HG02885 (cell line): ENCODE results near the gene DIS3.
A peak's percentile ranks its signal among the peaks of the same experiment; 100 is the strongest.
"Not testable (repeated sequence)": the region's sequence is repeated elsewhere in the genome, so short reads cannot be mapped to it uniquely, and the experiment has no call there.

Experiments
- ATAC-seq: cut with Tn5 transposase; IDR thresholded peaks from one replicate; pipeline ENCODE4 v1.9.1; 2021; ENCODE audit warnings: mild to moderate bottlenecking; ENCODE audit not compliant: unreplicated experiment, poor library complexity

DIS3 gene, protein sequence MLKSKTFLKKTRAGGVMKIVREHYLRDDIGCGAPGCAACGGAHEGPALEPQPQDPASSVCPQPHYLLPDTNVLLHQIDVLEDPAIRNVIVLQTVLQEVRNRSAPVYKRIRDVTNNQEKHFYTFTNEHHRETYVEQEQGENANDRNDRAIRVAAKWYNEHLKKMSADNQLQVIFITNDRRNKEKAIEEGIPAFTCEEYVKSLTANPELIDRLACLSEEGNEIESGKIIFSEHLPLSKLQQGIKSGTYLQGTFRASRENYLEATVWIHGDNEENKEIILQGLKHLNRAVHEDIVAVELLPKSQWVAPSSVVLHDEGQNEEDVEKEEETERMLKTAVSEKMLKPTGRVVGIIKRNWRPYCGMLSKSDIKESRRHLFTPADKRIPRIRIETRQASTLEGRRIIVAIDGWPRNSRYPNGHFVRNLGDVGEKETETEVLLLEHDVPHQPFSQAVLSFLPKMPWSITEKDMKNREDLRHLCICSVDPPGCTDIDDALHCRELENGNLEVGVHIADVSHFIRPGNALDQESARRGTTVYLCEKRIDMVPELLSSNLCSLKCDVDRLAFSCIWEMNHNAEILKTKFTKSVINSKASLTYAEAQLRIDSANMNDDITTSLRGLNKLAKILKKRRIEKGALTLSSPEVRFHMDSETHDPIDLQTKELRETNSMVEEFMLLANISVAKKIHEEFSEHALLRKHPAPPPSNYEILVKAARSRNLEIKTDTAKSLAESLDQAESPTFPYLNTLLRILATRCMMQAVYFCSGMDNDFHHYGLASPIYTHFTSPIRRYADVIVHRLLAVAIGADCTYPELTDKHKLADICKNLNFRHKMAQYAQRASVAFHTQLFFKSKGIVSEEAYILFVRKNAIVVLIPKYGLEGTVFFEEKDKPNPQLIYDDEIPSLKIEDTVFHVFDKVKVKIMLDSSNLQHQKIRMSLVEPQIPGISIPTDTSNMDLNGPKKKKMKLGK

DNA sequence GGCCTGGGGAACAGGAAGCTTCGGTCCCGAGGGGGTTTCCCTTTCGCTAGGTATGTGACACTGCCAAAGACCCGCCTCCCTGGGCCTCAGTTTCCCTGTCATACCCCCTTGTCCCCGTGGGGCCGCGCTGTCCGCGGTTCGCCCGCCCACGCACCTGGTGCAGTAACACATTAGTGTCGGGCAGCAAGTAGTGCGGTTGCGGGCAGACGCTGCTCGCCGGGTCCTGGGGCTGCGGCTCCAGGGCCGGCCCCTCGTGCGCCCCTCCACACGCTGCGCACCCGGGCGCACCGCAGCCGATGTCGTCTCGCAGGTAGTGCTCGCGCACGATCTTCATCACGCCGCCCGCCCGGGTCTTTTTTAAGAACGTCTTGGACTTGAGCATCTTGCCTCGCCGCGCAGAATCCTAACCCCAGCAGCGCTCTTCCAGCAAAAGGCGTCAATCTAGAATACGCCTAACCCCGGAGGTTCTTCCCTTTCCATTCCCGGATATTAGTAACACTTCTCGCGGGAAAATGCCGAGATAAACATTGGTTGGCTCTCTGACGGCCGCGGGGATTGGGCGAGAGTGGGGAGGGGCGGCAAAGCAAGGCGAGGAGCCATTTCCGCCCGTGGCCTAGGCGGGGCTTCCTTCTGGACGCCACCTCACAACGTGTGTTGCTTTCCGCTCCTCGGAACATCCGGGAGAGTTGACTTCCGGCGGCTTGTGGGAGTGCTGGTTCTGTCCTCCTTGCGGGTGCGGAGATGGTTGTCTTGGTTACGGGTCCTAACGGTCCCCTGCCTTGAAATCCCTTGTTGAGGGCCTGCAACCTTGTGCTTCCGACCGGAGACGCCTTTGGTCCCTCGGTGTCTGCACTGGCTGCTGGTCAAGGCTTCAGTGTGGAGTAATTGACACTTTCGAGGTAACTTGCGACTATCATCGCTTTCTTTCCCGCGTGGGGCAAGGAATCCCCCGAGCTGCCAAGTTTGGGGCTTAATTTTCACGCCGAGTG is at the start of gene DIS3, which contains the start of gene PIBF1:
Gene DIS3, minus strand, starts transcription at position 450 of the 989 bp plus-strand sequence. Its CDS starts 68 bp downstream, at position 382.
Gene PIBF1, plus strand, starts transcription at position 683 of the 989 bp plus-strand sequence. CDS start 1,337 bp downstream, outside the sequence.
- ATAC-seq: peak; percentile 96

DNA sequence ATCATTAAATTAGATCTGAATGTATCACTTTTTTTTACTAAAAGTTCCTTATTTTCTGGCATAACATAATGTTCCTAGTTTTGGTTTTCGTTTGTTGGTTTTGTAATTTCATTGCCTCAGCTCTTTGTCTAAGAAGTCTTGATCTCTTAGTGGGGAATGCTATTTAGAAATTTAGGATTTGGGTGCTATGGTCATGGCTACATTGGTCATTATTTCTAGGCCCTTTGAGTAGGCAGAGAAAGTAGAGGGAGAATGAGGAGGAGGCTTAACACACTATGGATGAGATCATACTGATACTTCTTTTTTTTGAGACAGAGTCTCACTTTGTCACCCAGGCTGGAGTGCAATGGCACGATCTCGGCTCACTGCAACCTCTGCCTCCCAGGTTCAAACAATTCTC is 42.0 kb upstream of the DIS3 start:
- no peak for ATAC-seq

- no peak for ATAC-seq
Observed at GRCh38 chr13:72823081-72823480, 41.4 kb upstream of the DIS3 start.

DNA sequence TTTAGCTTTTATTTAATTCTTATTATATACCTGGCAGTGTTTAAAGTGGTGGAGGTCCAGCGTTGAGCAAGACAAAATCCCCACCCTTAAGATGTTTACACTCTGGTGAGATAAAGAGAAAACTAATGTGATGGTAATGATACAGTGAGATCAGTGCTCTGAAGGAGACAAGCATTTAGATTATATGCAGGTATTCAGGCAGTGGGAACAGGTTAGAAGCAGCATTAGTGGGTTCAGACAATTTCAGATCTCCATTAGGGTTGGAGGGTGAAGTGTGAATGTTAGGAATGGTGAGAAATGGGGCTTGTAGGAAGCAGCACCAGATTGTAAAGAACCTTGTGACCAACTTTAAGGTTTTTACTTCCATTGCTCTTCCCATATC is 39.2 kb upstream of the DIS3 start:
- ATAC-seq: no peak

DNA sequence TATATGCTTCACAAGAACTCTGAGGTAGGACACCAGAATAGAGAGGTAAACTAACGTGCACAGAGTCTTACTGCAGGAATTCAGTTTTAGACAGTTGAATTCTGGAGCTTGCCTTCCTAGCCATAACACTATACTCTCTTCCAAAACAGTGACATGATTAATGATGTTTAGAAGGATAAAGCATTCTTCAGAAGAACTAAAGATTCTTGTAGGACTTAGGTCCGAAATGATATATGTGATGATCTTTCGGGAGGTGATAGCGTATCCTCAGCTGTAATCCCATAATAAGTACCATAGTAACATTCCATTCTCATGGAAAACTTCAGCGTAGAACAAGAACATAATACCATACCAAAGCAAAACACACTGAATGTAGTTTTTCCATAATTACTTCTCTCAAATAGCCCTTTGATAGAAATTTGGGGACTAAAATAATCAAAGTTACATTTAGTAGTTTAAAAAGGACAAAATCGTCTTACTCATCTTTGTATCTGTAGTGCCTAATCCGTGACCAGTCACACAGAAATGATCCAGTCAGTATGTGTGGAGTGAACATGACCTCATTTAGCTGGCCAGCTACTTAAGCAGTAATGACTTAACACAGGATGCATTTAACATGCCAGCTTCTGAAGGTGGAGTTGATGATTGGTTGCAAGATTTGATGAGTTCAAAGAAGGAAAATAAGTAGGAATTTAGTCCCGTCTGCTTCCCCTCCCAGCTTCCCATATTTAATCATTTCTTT is 38.6 kb upstream of the DIS3 start:
- no peak for ATAC-seq

GRCh38 chr13:72808917-72809500 is 27.3 kb upstream of the DIS3 start:
- no peak for ATAC-seq

DNA sequence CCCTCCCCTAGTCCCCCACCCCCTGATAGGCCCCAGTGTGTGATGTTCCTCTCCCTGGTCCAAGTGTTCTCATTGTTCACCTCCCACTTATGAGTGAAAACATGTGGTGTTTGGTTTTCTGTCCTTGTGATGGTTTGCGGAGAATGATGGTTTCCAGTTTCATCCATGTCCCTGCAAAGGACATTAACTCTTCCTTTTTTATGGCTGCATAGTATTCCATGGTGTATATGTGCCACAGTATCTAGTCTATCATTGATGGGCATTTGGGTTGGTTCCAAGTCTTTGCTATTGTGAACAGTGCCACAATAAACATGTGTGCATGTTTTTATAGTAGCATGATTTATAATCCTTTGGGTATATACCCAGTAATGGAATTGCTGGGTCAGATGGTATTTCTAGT is 24.8 kb upstream of the DIS3 start:
- not testable (repeated sequence) for ATAC-seq

DNA sequence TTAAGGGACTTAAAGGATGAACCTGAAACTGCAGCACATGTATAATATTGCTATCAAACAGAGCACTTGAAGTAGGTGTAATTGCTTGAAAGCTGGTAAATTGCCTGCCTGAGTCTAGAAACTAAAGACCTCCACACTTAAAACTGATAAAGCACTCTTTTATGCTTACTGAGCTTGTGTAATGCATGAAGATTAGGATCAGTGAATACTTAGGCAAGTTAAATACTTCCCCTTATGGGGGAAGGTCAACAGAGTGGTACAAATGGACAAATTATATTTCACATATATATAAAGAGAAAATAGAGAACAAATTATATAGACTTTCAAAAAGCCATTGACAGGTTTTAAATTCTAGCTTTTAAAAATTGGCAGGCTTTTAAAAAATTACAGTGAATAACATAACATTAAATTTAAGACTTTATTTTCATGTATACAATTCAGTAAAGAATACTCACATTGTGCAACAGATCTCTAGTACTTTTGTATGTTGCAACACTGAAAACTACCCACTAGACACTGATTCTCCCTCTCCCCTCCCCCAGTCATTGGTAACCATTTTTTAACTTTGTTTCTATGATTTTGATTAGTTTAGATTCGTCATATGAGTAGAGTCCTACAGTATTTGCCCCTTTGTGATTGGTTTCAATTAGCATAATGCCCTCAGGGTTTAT is 24.1 kb upstream of the DIS3 start:
- ATAC-seq: no peak

- ATAC-seq: no peak
Observed at GRCh38 chr13:72804301-72804700, 22.6 kb upstream of the DIS3 start.

- no peak for ATAC-seq
Observed at GRCh38 chr13:72798817-72799216, 17.1 kb upstream of the DIS3 start.

- ATAC-seq: no peak
Observed at GRCh38 chr13:72792640-72793039, 10.9 kb upstream of the DIS3 start.

GRCh38 chr13:72788831-72789230 is 7.1 kb upstream of the DIS3 start:
- no peak for ATAC-seq

- not testable (repeated sequence) for ATAC-seq
Observed at GRCh38 chr13:72784679-72785078, 3.0 kb upstream of the DIS3 start.

GRCh38 chr13:72782717-72783116 is 1.0 kb upstream of the DIS3 start:
- ATAC-seq: no peak

DNA sequence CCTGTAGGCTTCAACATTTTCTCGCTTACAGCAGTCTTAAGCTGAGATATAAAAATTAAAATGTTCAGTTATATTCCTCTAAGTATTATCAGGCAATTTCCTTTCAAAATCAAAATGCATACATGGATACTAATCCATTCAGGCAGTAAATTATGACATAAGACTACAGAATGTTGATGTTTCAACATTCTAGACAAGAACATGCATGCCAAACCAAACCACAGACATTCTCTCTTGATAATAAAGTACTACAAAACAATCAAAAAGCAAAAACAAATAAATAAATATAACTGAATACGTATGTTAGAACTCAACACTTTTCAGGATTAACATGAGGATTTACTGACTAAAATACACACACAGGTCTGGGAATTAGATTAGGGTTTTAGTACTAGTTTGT is 7.7 kb downstream of the DIS3 start:
- ATAC-seq: no peak

- ATAC-seq: no peak
Observed at GRCh38 chr13:72763411-72763810, 18.3 kb downstream of the DIS3 start.

DNA sequence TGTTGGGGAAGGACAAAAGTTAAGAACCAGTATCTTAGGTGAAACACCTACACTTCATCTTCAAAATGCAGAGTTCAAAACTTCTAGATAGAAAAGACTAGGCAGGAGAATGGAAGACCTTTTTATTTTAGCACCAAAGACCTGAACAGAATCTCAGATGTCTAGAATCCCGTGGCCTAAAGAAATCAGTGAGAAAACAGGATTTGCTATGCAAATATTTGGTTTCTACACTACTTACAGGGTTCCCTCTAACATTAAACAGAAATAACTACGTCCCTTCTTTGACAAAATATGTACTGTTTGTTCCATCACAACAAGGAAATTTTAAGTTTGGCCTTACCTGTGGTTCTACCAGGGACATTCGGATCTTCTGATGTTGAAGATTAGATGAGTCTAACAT is 21.5 kb downstream of the DIS3 start:
- ATAC-seq: no peak

GRCh38 chr13:72757792-72758535 is 23.7 kb downstream of the DIS3 start:
- ATAC-seq: no peak
